Measurements from ENCODE around the gene MTA1.

GRCh38 chr14:105387530-105387922 is 32.1 kb upstream of the MTA1 start:
- TF ChIP-seq CTCF (IDR thresholded peaks at IDR 0.05) (no peak), POLR2A (IDR thresholded peaks at IDR 0.05) (no peak)

All from uterus (tissue), 2 donors.